Neural cell (in vitro differentiated cells): ENCODE results near the gene ZNF24. TPM values are rescaled to one million over a fixed set of nuclear protein-coding genes. Genes with fewer than 3 reads are reported as not detected.

Experiments
- H2AFZ ChIP-seq: fragments of 200-600, 300-800 bp; sonication (generic), shearing (Covaris generic); 2 replicates; pipeline ENCODE4 v1.6.0; 2014; ENCODE audit warnings: low read depth, mild to moderate bottlenecking, antibody characterized with exemption, low read length, moderate library complexity
- H3F3A ChIP-seq: fragments of 200-600 bp; shearing (Covaris generic); 2 replicates; pipeline ENCODE4 v1.6.1; 2016; ENCODE audit warnings: mild to moderate bottlenecking, moderate library complexity, mixed read lengths, antibody characterized with exemption, low read length; ENCODE audit not compliant: insufficient read depth, poor library complexity, severe bottlenecking
- H3K27ac ChIP-seq: fragments of 200-600, 300-800 bp; sonication (generic), shearing (Covaris generic); 2 replicates; pipeline ENCODE4 v1.5.1; 2014; ENCODE audit warnings: mild to moderate bottlenecking, low read length, moderate library complexity
- H3K27me3 ChIP-seq: fragments of 300-800, 200-600 bp; sonication (generic), shearing (Covaris generic); 2 replicates; pipeline ENCODE4 v1.6.0; 2014; ENCODE audit warnings: mild to moderate bottlenecking, low read depth, low read length, moderate library complexity; ENCODE audit not compliant: insufficient read depth
- H3K36me3 ChIP-seq: fragments of 300-800, 200-600 bp; sonication (generic), shearing (Covaris generic); 2 replicates; pipeline ENCODE4 v1.5.1; 2014; ENCODE audit warnings: mild to moderate bottlenecking, antibody characterized with exemption, low read length, moderate library complexity; ENCODE audit not compliant: insufficient read depth
- H3K4me2 ChIP-seq: fragments of 300-800, 200-600 bp; sonication (generic), shearing (Covaris generic); 2 replicates; pipeline ENCODE4 v1.6.0; 2014; ENCODE audit warnings: mild to moderate bottlenecking, low read length
- H3K4me3 ChIP-seq: fragments of 300-800, 200-600 bp; sonication (generic), shearing (Covaris generic); 2 replicates; pipeline ENCODE4 v1.5.1; 2014; ENCODE audit warnings: mild to moderate bottlenecking, low read length, moderate library complexity
- H3K79me2 ChIP-seq: fragments of 200-600 bp; shearing (Covaris generic); replicated peaks from 2 replicates; pipeline ENCODE4 v1.6.0; 2014; ENCODE audit warnings: mild to moderate bottlenecking, low read length, moderate library complexity; ENCODE audit not compliant: insufficient read depth
- H3K9ac ChIP-seq: fragments of 300-800, 200-600 bp; sonication (generic), shearing (Covaris generic); 2 replicates; pipeline ENCODE4 v1.6.1; 2016; ENCODE audit warnings: mild to moderate bottlenecking, low read length, mixed read lengths
- H3K9me2 ChIP-seq: fragments of 200-600 bp; shearing (Covaris generic); 2 replicates; pipeline ENCODE4 v1.6.1; 2016; ENCODE audit warnings: mild to moderate bottlenecking, low read length, mixed read lengths; ENCODE audit not compliant: insufficient read depth
- H3K9me3 ChIP-seq: fragments of 200-600, 300-800 bp; sonication (generic), shearing (Covaris generic); 2 replicates; pipeline ENCODE4 v1.6.1; 2016; ENCODE audit warnings: mild to moderate bottlenecking, mixed run types, low read length, moderate library complexity, mixed read lengths
- H4K20me1 ChIP-seq: fragments of 200-600 bp; shearing (Covaris generic); 2 replicates; pipeline ENCODE4 v1.6.1; 2016; ENCODE audit warnings: mild to moderate bottlenecking, mixed run types; ENCODE audit not compliant: insufficient read depth
- CTCF ChIP-seq: fragments of 450-650 bp; IDR thresholded peaks from 2 replicates; pipeline ENCODE4 v1.5.1; 2014; ENCODE audit warnings: antibody characterized with exemption, mild to moderate bottlenecking, moderate library complexity; ENCODE audit not compliant: poor library complexity, severe bottlenecking
- EP300 ChIP-seq: fragments of 450-650 bp; conservative IDR thresholded peaks from 2 replicates; pipeline ENCODE4 v1.6.1; 2014; ENCODE audit warnings: antibody characterized with exemption, mild to moderate bottlenecking, moderate library complexity; ENCODE audit not compliant: poor library complexity, severe bottlenecking
- EZH2 ChIP-seq: fragments of 200-600, 300-800 bp; shearing (Covaris generic), sonication (generic); IDR thresholded peaks from 2 replicates; pipeline ENCODE4 v1.6.1; 2014; ENCODE audit warnings: antibody characterized with exemption, low read length, borderline replicate concordance, mild to moderate bottlenecking; ENCODE audit not compliant: insufficient read depth, poor library complexity, severe bottlenecking
- MXI1 ChIP-seq: fragments of 450-650 bp; conservative IDR thresholded peaks from 2 replicates; pipeline ENCODE4 v1.6.1; 2014; ENCODE audit warnings: antibody characterized with exemption, mild to moderate bottlenecking; ENCODE audit not compliant: poor library complexity, severe bottlenecking
- POLR2AphosphoS5 ChIP-seq: IDR thresholded peaks from 2 replicates; pipeline ENCODE4 v1.6.1; 2012
- RAD21 ChIP-seq: fragments of 450-650 bp; conservative IDR thresholded peaks from 2 replicates; pipeline ENCODE4 v1.6.1; 2014; ENCODE audit warnings: antibody characterized with exemption, mild to moderate bottlenecking, moderate library complexity
- REST ChIP-seq: IDR thresholded peaks from 2 replicates; pipeline ENCODE4 v1.6.1; 2012; ENCODE audit warnings: borderline replicate concordance
- SMC3 ChIP-seq: fragments of 450-650 bp; conservative IDR thresholded peaks from 2 replicates; pipeline ENCODE4 v1.6.1; 2014; ENCODE audit warnings: antibody characterized with exemption, mild to moderate bottlenecking, moderate library complexity; ENCODE audit not compliant: poor library complexity
- TAF1 ChIP-seq: IDR thresholded peaks from 2 replicates; pipeline ENCODE4 v1.6.1; 2012; ENCODE audit warnings: low read depth
- polyA plus RNA-seq: library from polyadenylated mRNA; depleted of rRNA; stranded (reverse); fragments of >200 nt; gene quantifications from 2 replicates; pipeline ENCODE4 v1.2.3, GENCODE V29; 2014

ZNF24 gene
- polyA plus RNA-seq, 1 donor from 2014 or later, result 46.3 TPM

- no peak for TF ChIP-seq EP300
- no peak for TF ChIP-seq MXI1
- no peak for TF ChIP-seq SMC3
- TF ChIP-seq REST, result no peak
- TF ChIP-seq RAD21, result no peak
- no peak for TF ChIP-seq CTCF
- TF ChIP-seq TAF1, result no peak
- no peak for TF ChIP-seq POLR2AphosphoS5
- TF ChIP-seq EZH2, result no peak
- no peaks in the 10 kb centered on the region for H3F3A ChIP-seq
- no peak overlapping the region for H3K4me2 ChIP-seq
- H3K27me3 ChIP-seq, result no peaks in the 10 kb centered on the region
- no peaks in the 10 kb centered on the region for H4K20me1 ChIP-seq
- no peaks in the 10 kb centered on the region for H3K79me2 ChIP-seq
- H3K9me2 ChIP-seq, result no peaks in the 10 kb centered on the region
- H2AFZ ChIP-seq, result no peak overlapping the region
- no peaks in the 10 kb centered on the region for H3K9me3 ChIP-seq
- H3K4me3 ChIP-seq, result no peak overlapping the region
- no peak overlapping the region for H3K27ac ChIP-seq
- H3K36me3 ChIP-seq, result no peaks in the 10 kb centered on the region
- H3K9ac ChIP-seq, result no peak overlapping the region
These were observed 19.1 kb downstream of the ZNF24 start for GRCh38 chr18:35324926-35325655.

- Histone ChIP-seq H3K27ac (no peak overlapping the region), H2AFZ (no peak overlapping the region), H3K27me3 (no peaks in the 10 kb centered on the region), H3K36me3 (no peaks in the 10 kb centered on the region), H3K9me2 (no peaks in the 10 kb centered on the region), H3K4me3 (no peak overlapping the region), H3K4me2 (no peak overlapping the region), H3K9me3 (no peaks in the 10 kb centered on the region), H3F3A (no peaks in the 10 kb centered on the region), H3K79me2 (no peaks in the 10 kb centered on the region), H3K9ac (no peak overlapping the region), H4K20me1 (no peaks in the 10 kb centered on the region)
- TF ChIP-seq EP300 (no peak), REST (no peak), EZH2 (no peak), MXI1 (no peak), TAF1 (no peak), RAD21 (no peak), CTCF (no peak), SMC3 (no peak)
These were observed 21.4 kb downstream of the ZNF24 start for GRCh38 chr18:35322486-35323458.
